Left lung (tissue), 10 donors: ENCODE measurements around the gene TARS2. TPM values are rescaled to one million over a fixed set of nuclear protein-coding genes. Genes with fewer than 3 reads are reported as not detected.

Experiments
- ATAC-seq: fragments of 200-7000 bp; cut with Tn5 transposase; one replicate; pipeline ENCODE4 v1.9.1; 2020; ENCODE audit warnings: moderate library complexity
- DNase-seq, 4 donors: peaks; one replicate each; pipeline ENCODE4 v3.0.0-alpha.2; 2013 to 2020
- H3K27ac ChIP-seq, 2 donors: fragments of 200-600 bp; sonication (generic) in 1 of 2; one replicate each; pipeline versions ENCODE4 v1.5.0 to v1.8.0; 2020 to 2021
- H3K27me3 ChIP-seq, 2 donors: fragments of 200-600 bp; sonication (generic) in 1 of 2; one replicate each; pipeline versions ENCODE4 v1.5.0 to v1.8.0; 2020 to 2021
- H3K36me3 ChIP-seq, 2 donors: fragments of 200-600 bp; sonication (generic) in 1 of 2; one replicate each; pipeline versions ENCODE4 v1.5.0 to v1.8.0; 2020 to 2021
- H3K4me1 ChIP-seq, 2 donors: fragments of 200-600 bp; one replicate each; pipeline ENCODE4 v1.8.0; 2021
- H3K4me3 ChIP-seq, 2 donors: fragments of 200-600 bp; sonication (generic) in 1 of 2; one replicate each; pipeline versions ENCODE4 v1.5.0 to v1.8.0; 2020 to 2021; ENCODE audit warnings: mild to moderate bottlenecking in 1 of 2
- H3K9me3 ChIP-seq, 2 donors: fragments of 200-600 bp; sonication (generic) in 1 of 2; one replicate each; pipeline versions ENCODE4 v1.5.0 to v1.8.0; 2020 to 2021
- intact Hi-C, 2 donors: fragments of 100-400 bp; cut with DNase I; formaldehyde crosslinking; loops; one replicate each; pipeline versions ENCODE4 v1.11.2 to v1.14.2; 2022
- polyA plus RNA-seq, 6 donors: library from polyadenylated mRNA; unstranded; fragments of 120-200 nt; gene quantifications; one replicate each; pipeline ENCODE4 v1.2.1, GENCODE V29; 2013; ENCODE audit not compliant: insufficient read length in 6 of 6
- total RNA-seq, 2 donors: library from RNA; stranded (reverse); fragmentation: NEBNext Ultra II Directional; extraction: Animal tissue kit (Norgen Biotek cat#: 25700); gene quantifications; one replicate each; pipeline ENCODE4 v1.2.1, GENCODE V29; 2021
- TF ChIP-seq, protein P1 (sequence below), 2 donors: fragments of 200-600 bp; sonication (generic) in 1 of 2; IDR thresholded peaks; one replicate each; pipeline versions ENCODE4 v1.5.0 to v1.8.0; 2021; ENCODE audit warnings: antibody characterized with exemption in 2 of 2
- donor health status: DM: no; HTN: yes; CAD: no.
- donor health status: DM: no; HTN: no; CAD: no.

Gene TARS2
- total and polyA plus RNA-seq, 8 donors: 18.5 to 29.4 (median 26.0) TPM

DNA sequence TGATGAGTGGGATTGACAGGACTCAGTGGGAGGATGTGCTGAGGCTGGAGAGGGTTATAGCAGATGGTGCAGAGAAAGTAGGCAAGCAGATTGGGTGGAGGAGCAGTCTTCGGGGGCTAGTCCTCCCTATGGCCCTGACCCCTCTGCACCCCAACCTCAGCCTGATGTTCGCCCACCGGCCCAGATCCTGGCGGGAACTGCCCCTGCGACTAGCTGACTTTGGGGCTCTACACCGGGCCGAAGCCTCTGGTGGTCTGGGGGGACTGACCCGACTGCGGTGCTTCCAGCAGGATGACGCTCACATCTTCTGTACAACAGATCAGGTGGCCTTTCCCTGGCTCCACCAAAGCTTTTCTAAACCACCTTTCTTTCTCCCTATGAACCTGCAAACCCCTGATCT, 11.1 kb downstream of the TARS2 start:
- Histone ChIP-seq H3K27me3 (no peaks in the 10 kb centered on the region), H3K9me3 (no peaks in the 10 kb centered on the region), H3K27ac (no peak overlapping the region), H3K4me3 (no peak overlapping the region), H3K36me3 (peaks cover 0 to 76% of the 10 kb centered on the region in 2 donors), H3K4me1 (no peaks in the 10 kb centered on the region)
- TF ChIP-seq, protein P1, sequence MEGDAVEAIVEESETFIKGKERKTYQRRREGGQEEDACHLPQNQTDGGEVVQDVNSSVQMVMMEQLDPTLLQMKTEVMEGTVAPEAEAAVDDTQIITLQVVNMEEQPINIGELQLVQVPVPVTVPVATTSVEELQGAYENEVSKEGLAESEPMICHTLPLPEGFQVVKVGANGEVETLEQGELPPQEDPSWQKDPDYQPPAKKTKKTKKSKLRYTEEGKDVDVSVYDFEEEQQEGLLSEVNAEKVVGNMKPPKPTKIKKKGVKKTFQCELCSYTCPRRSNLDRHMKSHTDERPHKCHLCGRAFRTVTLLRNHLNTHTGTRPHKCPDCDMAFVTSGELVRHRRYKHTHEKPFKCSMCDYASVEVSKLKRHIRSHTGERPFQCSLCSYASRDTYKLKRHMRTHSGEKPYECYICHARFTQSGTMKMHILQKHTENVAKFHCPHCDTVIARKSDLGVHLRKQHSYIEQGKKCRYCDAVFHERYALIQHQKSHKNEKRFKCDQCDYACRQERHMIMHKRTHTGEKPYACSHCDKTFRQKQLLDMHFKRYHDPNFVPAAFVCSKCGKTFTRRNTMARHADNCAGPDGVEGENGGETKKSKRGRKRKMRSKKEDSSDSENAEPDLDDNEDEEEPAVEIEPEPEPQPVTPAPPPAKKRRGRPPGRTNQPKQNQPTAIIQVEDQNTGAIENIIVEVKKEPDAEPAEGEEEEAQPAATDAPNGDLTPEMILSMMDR (IDR thresholded peaks at IDR 0.05): no peak
- intact Hi-C loops: no loop called here
- ATAC-seq (no peak), DNase-seq (peak in 1 of 4 donors; percentile 63)

DNA sequence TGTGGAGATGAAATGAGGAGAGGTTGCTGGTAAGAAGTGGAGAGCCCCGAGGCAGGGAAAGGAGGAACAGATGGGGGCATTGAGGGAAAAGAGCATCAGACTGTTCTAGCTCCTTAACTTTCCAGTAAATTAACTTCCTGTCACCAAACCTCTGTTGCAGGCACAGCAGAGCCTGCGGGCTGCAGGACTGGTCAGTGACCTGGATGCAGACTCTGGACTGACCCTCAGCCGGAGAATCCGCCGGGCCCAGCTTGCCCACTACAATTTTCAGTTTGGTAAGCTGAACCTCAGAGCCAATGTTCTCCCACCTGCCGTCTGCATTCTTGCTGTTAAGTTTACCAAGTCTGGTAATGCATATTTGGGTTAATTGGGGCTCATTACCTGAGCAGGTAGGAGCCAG, 18.2 kb downstream of the TARS2 start:
- H3K9me3 ChIP-seq: no peaks in the 10 kb centered on the region
- H3K27ac ChIP-seq: no peak overlapping the region
- H3K4me1 ChIP-seq: peaks cover 13 to 20% of the 10 kb centered on the region in 2 donors
- TF ChIP-seq, protein P1 (IDR thresholded peaks at IDR 0.05): no peak
- peaks cover 0 to 39% of the 10 kb centered on the region in 2 donors for H3K36me3 ChIP-seq
- ATAC-seq (no peak), DNase-seq (no peak)
- intact Hi-C loops: no loop called here
- H3K27me3 ChIP-seq: no peaks in the 10 kb centered on the region
- H3K4me3 ChIP-seq: no peak overlapping the region

DNA sequence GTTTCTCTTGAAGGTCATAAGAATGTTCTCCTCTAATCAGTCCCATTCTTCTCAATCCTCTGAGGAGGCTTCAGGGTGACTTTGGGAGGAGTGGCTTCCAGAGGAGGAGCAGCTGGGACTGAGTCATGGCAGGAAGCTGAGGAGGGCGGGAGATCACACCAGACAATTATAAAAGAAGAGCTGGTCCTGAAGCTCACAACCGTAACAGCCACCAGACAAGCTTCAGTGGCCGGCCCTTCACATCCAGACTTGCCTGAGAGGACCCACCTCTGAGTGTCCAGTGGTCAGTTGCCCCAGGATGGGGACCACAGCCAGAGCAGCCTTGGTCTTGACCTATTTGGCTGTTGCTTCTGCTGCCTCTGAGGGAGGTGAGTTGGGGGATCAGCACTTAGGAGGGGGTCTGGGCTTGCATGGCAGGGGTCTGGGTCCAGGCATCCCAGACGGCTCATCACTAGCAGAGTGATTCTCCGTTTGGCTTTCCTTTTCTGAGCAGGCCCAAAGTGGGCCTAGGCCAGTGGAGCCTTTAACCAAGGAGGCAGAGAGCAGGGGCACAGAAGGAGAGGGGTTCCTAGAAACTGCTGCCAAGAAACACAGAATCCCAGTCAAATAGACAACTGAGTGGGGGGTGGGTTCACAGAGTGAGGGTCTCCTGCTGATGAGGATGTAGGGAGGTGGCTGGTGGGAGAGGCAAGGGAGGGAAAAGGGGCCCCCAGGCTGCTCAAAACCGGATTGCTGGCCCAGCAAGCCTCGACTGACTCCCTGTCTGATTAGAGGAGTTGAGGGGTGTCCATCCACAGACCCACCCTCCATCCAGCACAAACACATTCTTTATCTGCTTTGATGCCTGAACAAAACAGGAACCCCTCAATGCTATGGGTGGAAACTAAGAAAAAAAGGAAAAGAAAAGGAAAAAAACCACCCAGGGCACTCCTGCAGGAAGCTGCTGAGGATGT, 21.0 kb downstream of the TARS2 start, which contains the start of gene ECM1:
Gene ECM1 (plus strand): TSS at position 198 of the 953 bp plus-strand sequence. CDS start 101 bp downstream, at position 299.
- intact Hi-C loops: no loop called here
- peaks cover 13 to 20% of the 10 kb centered on the region in 2 donors for H3K4me1 ChIP-seq
- no peaks in the 10 kb centered on the region for H3K9me3 ChIP-seq
- peak within 1 kb of the TSS; percentile 62 to 70 for H3K27ac ChIP-seq
- DNase-seq (peak in 1 of 4 donors; percentile 62), ATAC-seq (peak; percentile 77)
- H3K36me3 ChIP-seq: peaks cover 0 to 42% of the 10 kb centered on the region in 2 donors
- TF ChIP-seq, protein P1 (IDR thresholded peaks at IDR 0.05): no peak
- peak within 1 kb of the TSS in 1 of 2 donors; percentile 18 for H3K4me3 ChIP-seq
- no peaks in the 10 kb centered on the region for H3K27me3 ChIP-seq

DNA sequence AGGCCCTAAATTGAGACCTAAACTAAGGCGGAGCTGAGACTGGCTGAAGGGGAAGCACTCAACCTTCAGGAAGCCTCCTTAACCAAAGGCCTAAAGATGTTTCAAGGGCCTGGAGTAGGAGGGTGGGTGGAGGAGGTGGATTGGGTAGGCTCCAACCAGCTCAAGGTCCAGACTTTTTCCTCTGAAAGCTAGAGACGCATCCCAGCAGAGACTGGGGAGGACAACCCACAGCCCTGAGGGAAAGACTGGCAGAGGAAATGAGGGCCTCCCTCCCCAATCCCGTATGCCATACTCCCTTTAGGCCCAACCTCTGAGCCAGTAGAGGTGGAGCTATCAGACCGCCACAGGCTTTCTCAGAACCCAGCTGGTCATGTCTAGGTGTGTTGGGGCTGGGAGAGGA, 21.8 kb downstream of the TARS2 start:
- Histone ChIP-seq H3K9me3 (no peaks in the 10 kb centered on the region), H3K36me3 (peaks cover 0 to 42% of the 10 kb centered on the region in 2 donors), H3K4me3 (peak overlapping the region in 1 of 2 donors; percentile 18), H3K27ac (peak overlapping the region; percentile 62 to 70), H3K27me3 (no peaks in the 10 kb centered on the region), H3K4me1 (peaks cover 13 to 20% of the 10 kb centered on the region in 2 donors)
- TF ChIP-seq, protein P1 (IDR thresholded peaks at IDR 0.05): no peak
- DNase-seq (no peak), ATAC-seq (peak; percentile 58)
- intact Hi-C loops: no loop called here

DNA sequence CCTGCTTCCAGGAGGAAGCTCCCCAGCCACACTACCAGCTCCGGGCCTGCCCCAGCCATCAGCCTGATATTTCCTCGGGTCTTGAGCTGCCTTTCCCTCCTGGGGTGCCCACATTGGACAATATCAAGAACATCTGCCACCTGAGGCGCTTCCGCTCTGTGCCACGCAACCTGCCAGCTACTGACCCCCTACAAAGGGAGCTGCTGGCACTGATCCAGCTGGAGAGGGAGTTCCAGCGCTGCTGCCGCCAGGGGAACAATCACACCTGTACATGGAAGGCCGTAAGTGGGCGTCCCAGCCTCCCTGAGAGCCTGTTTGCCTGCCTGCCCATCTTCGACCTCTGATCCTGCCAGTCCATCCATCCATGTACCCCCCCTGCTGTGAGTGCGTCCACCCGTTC, 24.3 kb downstream of the TARS2 start:
- intact Hi-C loops: no loop called here
- peaks cover 13 to 37% of the 10 kb centered on the region in 2 donors for H3K4me1 ChIP-seq
- no peaks in the 10 kb centered on the region for H3K9me3 ChIP-seq
- TF ChIP-seq, protein P1 (IDR thresholded peaks at IDR 0.05): no peak
- peaks cover 0 to 20% of the 10 kb centered on the region in 2 donors for H3K36me3 ChIP-seq
- DNase-seq: no peak
- no peak for ATAC-seq
- no peak overlapping the region for H3K4me3 ChIP-seq
- H3K27me3 ChIP-seq: no peaks in the 10 kb centered on the region
- no peak overlapping the region for H3K27ac ChIP-seq
